Activated CD4-positive, alpha-beta memory T cell treated with anti-CD3 and anti-CD28 coated beads, Interleukin-2, amount 10 ng/mL, durations not matched to agents 7 days and 5 days (primary cell): ENCODE measurements around the gene DMP1. TPM values are rescaled to one million over a fixed set of nuclear protein-coding genes. Genes with fewer than 3 reads are reported as not detected.

ENCODE experiments used
- CTCF ChIA-PET: fragments of 350-600 bp; sonication (Branson Sonifier 250); formaldehyde crosslinking; loops from one replicate; lab custom pipeline; 2021; ENCODE audit warnings: antibody characterized with exemption, inconsistent platforms; lab: Charles Lee
- POLR2A ChIA-PET: fragments of 350-600 bp; sonication (Branson Sonifier 250); formaldehyde crosslinking; loops from one replicate; lab custom pipeline; 2021; ENCODE audit warnings: antibody characterized with exemption; lab: Charles Lee
- DNase-seq: peaks from one replicate; pipeline ENCODE4 v3.0.0-alpha.2; 2020
- H3K27ac Mint-ChIP-seq: one replicate; pipeline ENCODE4 v1.8.0; 2021; ENCODE audit warnings: mild to moderate bottlenecking, mixed read lengths
- H3K27me3 Mint-ChIP-seq: one replicate; pipeline ENCODE4 v1.8.0; 2021; ENCODE audit warnings: mixed read lengths
- H3K36me3 Mint-ChIP-seq: one replicate; pipeline ENCODE4 v1.8.0; 2021; ENCODE audit warnings: low read depth, mixed read lengths
- H3K4me1 Mint-ChIP-seq: one replicate; pipeline ENCODE4 v1.8.0; 2021; ENCODE audit warnings: mixed read lengths
- H3K4me3 Mint-ChIP-seq: one replicate; pipeline ENCODE4 v1.8.0; 2021; ENCODE audit warnings: mild to moderate bottlenecking, mixed read lengths
- H3K9me3 Mint-ChIP-seq: one replicate; pipeline ENCODE4 v1.8.0; 2021; ENCODE audit warnings: mixed read lengths
- total RNA-seq, 2 experiments: library from RNA; stranded (reverse); gene quantifications; one replicate each; pipeline ENCODE4 v1.2.3, GENCODE V29; 2021

DMP1 gene
- total RNA-seq, 2 experiments from 2014 or later = not detected

DNA sequence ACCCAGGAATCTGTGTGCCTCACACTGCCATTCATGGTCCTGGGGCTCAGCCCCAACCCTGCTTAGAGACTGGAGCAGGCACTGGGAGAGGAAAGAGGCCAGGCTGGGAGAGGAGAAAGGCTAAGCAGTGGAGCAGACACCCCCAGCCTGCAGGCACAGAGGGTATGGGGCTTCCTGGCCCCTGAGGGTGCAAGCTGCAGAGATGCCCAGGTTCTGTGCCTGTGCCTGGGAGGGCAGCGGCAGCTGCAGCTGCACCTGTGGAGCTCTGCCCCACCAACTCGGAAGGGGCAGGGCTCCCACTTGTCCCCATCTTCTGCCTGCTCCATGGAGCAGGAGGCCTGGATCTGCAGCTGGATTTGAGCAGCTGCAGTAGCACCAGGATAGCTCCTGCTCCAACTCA, 47.9 kb downstream of the DMP1 start:
- Mint-ChIP-seq H3K27ac (no peak overlapping the region), H3K4me3 (no peak overlapping the region)
- CTCF ChIA-PET = no interaction called here

DNA sequence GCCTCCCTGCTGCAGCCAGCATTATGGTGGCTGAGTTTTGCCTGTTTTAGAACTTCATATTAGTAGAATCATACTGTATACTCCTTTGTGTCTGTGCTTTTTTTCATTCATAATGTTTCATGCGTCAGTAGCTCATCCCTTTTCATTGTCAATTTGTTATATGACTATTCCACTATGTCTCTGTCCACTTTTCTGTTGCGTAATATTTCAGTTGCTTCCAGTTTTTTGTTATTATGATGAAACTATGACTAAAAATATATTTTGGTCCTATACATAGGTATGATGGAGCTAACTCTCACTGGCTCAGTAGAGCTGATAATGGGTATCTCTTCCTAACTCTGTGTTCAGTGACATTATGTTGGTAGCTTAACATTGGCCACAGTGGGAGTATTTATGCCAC, 48.3 kb downstream of the DMP1 start:
- CTCF ChIA-PET = no interaction called here
- H3K9me3 Mint-ChIP-seq = no peaks in the 10 kb centered on the region

More for the DNA sequence above, 47.9 kb downstream of the DMP1 start:
- no peak for DNase-seq
- peaks cover 4% of the 10 kb centered on the region for H3K9me3 Mint-ChIP-seq
- peaks cover 3% of the 10 kb centered on the region for H3K27me3 Mint-ChIP-seq
- H3K4me1 Mint-ChIP-seq = no peaks in the 10 kb centered on the region
- H3K36me3 Mint-ChIP-seq = peaks cover 4% of the 10 kb centered on the region
- POLR2A ChIA-PET = no interaction called here

GRCh38 chr4:87704001-87704400, 53.9 kb downstream of the DMP1 start:
- Mint-ChIP-seq H3K9me3 (no peaks in the 10 kb centered on the region), H3K36me3 (no peaks in the 10 kb centered on the region), H3K27me3 (peaks cover 28% of the 10 kb centered on the region), H3K27ac (no peak overlapping the region), H3K4me1 (no peaks in the 10 kb centered on the region), H3K4me3 (no peak overlapping the region)
- CTCF ChIA-PET = no interaction called here
- POLR2A ChIA-PET = no interaction called here
- DNase-seq = no peak

More for the DNA sequence above, 48.3 kb downstream of the DMP1 start:
- DNase-seq = no peak
- H3K4me3 Mint-ChIP-seq = no peak overlapping the region
- POLR2A ChIA-PET = no interaction called here
- H3K27me3 Mint-ChIP-seq = peaks cover 5% of the 10 kb centered on the region
- H3K27ac Mint-ChIP-seq = no peak overlapping the region
- H3K36me3 Mint-ChIP-seq = no peaks in the 10 kb centered on the region
- no peaks in the 10 kb centered on the region for H3K4me1 Mint-ChIP-seq

- Mint-ChIP-seq H3K9me3 (no peaks in the 10 kb centered on the region), H3K36me3 (no peaks in the 10 kb centered on the region), H3K27ac (no peak overlapping the region), H3K4me3 (no peak overlapping the region), H3K27me3 (peaks cover 30% of the 10 kb centered on the region), H3K4me1 (no peaks in the 10 kb centered on the region)
- ChIA-PET CTCF (no interaction called here), POLR2A (no interaction called here)
- DNase-seq = no peak
Observed at GRCh38 chr4:87707279-87707918, 57.3 kb downstream of the DMP1 start.

Other genes starting within 250 kb of the DMP1 start
- 1 to 10 TPM; 7.4 to 8.4 TPM for gene NUDT9, start 227.7 kb upstream of the DMP1 start, total RNA-seq
- not detected for gene SPARCL1, start 120.9 kb upstream of the DMP1 start, total RNA-seq
- gene DSPP, start 41.8 kb upstream of the DMP1 start, total RNA-seq = not detected
- not detected for gene IBSP, start 149.3 kb downstream of the DMP1 start, total RNA-seq
- not detected for gene MEPE, start 182.7 kb downstream of the DMP1 start, total RNA-seq